ENCODE measurements around the gene FNDC3A.
A peak's percentile ranks its signal among the peaks of the same experiment; 100 is the strongest.

The FNDC3A gene

GRCh38 chr13:49220856-49221589, 245.3 kb downstream of the FNDC3A start:
- no peak for DNase-seq

GRCh38 chr13:49221590-49221965, 245.9 kb downstream of the FNDC3A start:
- no peak for DNase-seq

- DNase-seq = no peak
These were observed 249.7 kb downstream of the FNDC3A start for GRCh38 chr13:49225223-49226042.

- DNase-seq = no peak
These were observed 250.9 kb downstream of the FNDC3A start for GRCh38 chr13:49226613-49227012.

GRCh38 chr13:49234741-49235140, 259.0 kb downstream of the FNDC3A start:
- no peak for DNase-seq

GRCh38 chr13:49235856-49236431, 260.2 kb downstream of the FNDC3A start:
- DNase-seq = no peak

GRCh38 chr13:49238621-49239020, 262.9 kb downstream of the FNDC3A start:
- DNase-seq = no peak

- no peak for DNase-seq
These were observed 264.3 kb downstream of the FNDC3A start for GRCh38 chr13:49240017-49240416.

GRCh38 chr13:49241296-49241695, 265.6 kb downstream of the FNDC3A start:
- no peak for DNase-seq

GRCh38 chr13:49245101-49245500, 269.4 kb downstream of the FNDC3A start:
- DNase-seq = no peak

GRCh38 chr13:49246850-49247642, 271.3 kb downstream of the FNDC3A start:
- DNase-seq = no peak

- DNase-seq = peak; percentile 73
These were observed 272.2 kb downstream of the FNDC3A start, which contains the start of gene CDADC1 for GRCh38 chr13:49247643-49248621. CDADC1 (plus strand) TSS chr13:49247925; CDS start chr13:49248038, 113 bp downstream.

- DNase-seq = no peak
These were observed 272.9 kb downstream of the FNDC3A start for GRCh38 chr13:49248622-49249002.

GRCh38 chr13:49251326-49251725, 275.6 kb downstream of the FNDC3A start:
- no peak for DNase-seq

- no peak for DNase-seq
These were observed 277.6 kb downstream of the FNDC3A start for GRCh38 chr13:49253310-49253709.

- no peak for DNase-seq
These were observed 278.3 kb downstream of the FNDC3A start for GRCh38 chr13:49254007-49254406.

GRCh38 chr13:49256841-49257240, 281.1 kb downstream of the FNDC3A start:
- no peak for DNase-seq

- no peak for DNase-seq
These were observed 282.5 kb downstream of the FNDC3A start for GRCh38 chr13:49258089-49258796.

Measured in GOT3 (cell line).